WTC11 (cell line): ENCODE results near the gene USP17L13.
"Not testable (repeated sequence)": the region's sequence is repeated elsewhere in the genome, so short reads cannot be mapped to it uniquely, and the experiment has no call there.

Experiments used
- CTCF ChIP-seq: fragments of 200-600 bp; IDR thresholded peaks from 2 replicates; pipeline ENCODE4 v1.8.0; 2022; ENCODE audit warnings: antibody characterized with exemption
- IRF1 ChIP-seq: sonication (generic); formaldehyde crosslinking; IDR thresholded peaks from 2 replicates; pipeline ENCODE4 v1.8.0; 2023; ENCODE audit warnings: missing genetic modification reagents
- SP1 ChIP-seq: sonication (generic); formaldehyde crosslinking; conservative IDR thresholded peaks from 2 replicates; pipeline ENCODE4 v1.8.1; 2022; ENCODE audit warnings: missing genetic modification reagents
- TEAD4 ChIP-seq: sonication (generic); formaldehyde crosslinking; IDR thresholded peaks from 2 replicates; pipeline ENCODE4 v1.8.0; 2022; ENCODE audit warnings: mild to moderate bottlenecking, missing genetic modification reagents
- ZNF121 ChIP-seq: sonication (generic); formaldehyde crosslinking; IDR thresholded peaks from 2 replicates; pipeline ENCODE4 v1.8.0; 2023; ENCODE audit warnings: missing genetic modification reagents
- TF ChIP-seq, protein P1 (sequence below): sonication (generic); formaldehyde crosslinking; IDR thresholded peaks from 2 replicates; pipeline ENCODE4 v1.8.1; 2023; ENCODE audit warnings: mild to moderate bottlenecking, moderate library complexity, missing genetic modification reagents
- TF ChIP-seq, protein P2 (sequence below): sonication (generic); formaldehyde crosslinking; IDR thresholded peaks from 2 replicates; pipeline ENCODE4 v1.8.0; 2023; ENCODE audit warnings: missing genetic modification reagents, mild to moderate bottlenecking, borderline replicate concordance

- TF ChIP-seq CTCF; TEAD4 (CRISPR knock-in tag); ZNF121 (CRISPR knock-in tag); SP1 (CRISPR knock-in tag); IRF1 (CRISPR knock-in tag): not testable (repeated sequence)
- TF ChIP-seq, protein P1, sequence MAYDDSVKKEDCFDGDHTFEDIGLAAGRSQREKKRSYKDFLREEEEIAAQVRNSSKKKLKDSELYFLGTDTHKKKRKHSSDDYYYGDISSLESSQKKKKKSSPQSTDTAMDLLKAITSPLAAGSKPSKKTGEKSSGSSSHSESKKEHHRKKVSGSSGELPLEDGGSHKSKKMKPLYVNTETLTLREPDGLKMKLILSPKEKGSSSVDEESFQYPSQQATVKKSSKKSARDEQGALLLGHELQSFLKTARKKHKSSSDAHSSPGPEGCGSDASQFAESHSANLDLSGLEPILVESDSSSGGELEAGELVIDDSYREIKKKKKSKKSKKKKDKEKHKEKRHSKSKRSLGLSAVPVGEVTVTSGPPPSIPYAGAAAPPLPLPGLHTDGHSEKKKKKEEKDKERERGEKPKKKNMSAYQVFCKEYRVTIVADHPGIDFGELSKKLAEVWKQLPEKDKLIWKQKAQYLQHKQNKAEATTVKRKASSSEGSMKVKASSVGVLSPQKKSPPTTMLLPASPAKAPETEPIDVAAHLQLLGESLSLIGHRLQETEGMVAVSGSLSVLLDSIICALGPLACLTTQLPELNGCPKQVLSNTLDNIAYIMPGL (CRISPR knock-in tag): not testable (repeated sequence)
- TF ChIP-seq, protein P2, sequence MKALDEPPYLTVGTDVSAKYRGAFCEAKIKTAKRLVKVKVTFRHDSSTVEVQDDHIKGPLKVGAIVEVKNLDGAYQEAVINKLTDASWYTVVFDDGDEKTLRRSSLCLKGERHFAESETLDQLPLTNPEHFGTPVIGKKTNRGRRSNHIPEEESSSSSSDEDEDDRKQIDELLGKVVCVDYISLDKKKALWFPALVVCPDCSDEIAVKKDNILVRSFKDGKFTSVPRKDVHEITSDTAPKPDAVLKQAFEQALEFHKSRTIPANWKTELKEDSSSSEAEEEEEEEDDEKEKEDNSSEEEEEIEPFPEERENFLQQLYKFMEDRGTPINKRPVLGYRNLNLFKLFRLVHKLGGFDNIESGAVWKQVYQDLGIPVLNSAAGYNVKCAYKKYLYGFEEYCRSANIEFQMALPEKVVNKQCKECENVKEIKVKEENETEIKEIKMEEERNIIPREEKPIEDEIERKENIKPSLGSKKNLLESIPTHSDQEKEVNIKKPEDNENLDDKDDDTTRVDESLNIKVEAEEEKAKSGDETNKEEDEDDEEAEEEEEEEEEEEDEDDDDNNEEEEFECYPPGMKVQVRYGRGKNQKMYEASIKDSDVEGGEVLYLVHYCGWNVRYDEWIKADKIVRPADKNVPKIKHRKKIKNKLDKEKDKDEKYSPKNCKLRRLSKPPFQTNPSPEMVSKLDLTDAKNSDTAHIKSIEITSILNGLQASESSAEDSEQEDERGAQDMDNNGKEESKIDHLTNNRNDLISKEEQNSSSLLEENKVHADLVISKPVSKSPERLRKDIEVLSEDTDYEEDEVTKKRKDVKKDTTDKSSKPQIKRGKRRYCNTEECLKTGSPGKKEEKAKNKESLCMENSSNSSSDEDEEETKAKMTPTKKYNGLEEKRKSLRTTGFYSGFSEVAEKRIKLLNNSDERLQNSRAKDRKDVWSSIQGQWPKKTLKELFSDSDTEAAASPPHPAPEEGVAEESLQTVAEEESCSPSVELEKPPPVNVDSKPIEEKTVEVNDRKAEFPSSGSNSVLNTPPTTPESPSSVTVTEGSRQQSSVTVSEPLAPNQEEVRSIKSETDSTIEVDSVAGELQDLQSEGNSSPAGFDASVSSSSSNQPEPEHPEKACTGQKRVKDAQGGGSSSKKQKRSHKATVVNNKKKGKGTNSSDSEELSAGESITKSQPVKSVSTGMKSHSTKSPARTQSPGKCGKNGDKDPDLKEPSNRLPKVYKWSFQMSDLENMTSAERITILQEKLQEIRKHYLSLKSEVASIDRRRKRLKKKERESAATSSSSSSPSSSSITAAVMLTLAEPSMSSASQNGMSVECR (CRISPR knock-in tag): not testable (repeated sequence)
Observed at GRCh38 chr4:9253078-9253477, 28.4 kb downstream of the USP17L13 start, which contains the start of gene USP17L19.
